Hematopoietic multipotent progenitor cell treated with erythropoietin and hydrocortisone succinate and interleukin-3 and kit ligand, for 4 days (in vitro differentiated cells): ENCODE measurements around the gene TSC2.
A peak's percentile ranks its signal among the peaks of the same experiment; 100 is the strongest.
"Not testable (repeated sequence)": the region's sequence is repeated elsewhere in the genome, so short reads cannot be mapped to it uniquely, and the experiment has no call there.

Source experiments
- DNase-seq: peaks from one replicate; pipeline ENCODE4 v3.0.0-alpha.2; 2015

Gene TSC2

GRCh38 chr16:2086812-2087747 is 39.3 kb downstream of the TSC2 start:
- no peak for DNase-seq

- no peak for DNase-seq
These were observed 40.2 kb downstream of the TSC2 start for GRCh38 chr16:2087748-2088631.

- DNase-seq = no peak
These were observed 41.1 kb downstream of the TSC2 start for GRCh38 chr16:2088759-2089358.

- DNase-seq = no peak
These were observed 42.1 kb downstream of the TSC2 start for GRCh38 chr16:2089706-2090480.

GRCh38 chr16:2090481-2090776 is 42.6 kb downstream of the TSC2 start:
- DNase-seq = no peak

- peak; percentile 25 for DNase-seq
These were observed 43.2 kb downstream of the TSC2 start for GRCh38 chr16:2090777-2091546.

- DNase-seq = no peak
These were observed 43.9 kb downstream of the TSC2 start for GRCh38 chr16:2091547-2092255.

- no peak for DNase-seq
These were observed 44.5 kb downstream of the TSC2 start for GRCh38 chr16:2092256-2092620.

- DNase-seq = no peak
These were observed 45.1 kb downstream of the TSC2 start for GRCh38 chr16:2092866-2093265.

- no peak for DNase-seq
These were observed 46.0 kb downstream of the TSC2 start for GRCh38 chr16:2093793-2094192.

GRCh38 chr16:2095315-2095853 is 47.6 kb downstream of the TSC2 start:
- DNase-seq = no peak

GRCh38 chr16:2095918-2096582 is 48.3 kb downstream of the TSC2 start:
- no peak for DNase-seq

GRCh38 chr16:2096853-2097595 is 49.2 kb downstream of the TSC2 start:
- no peak for DNase-seq

GRCh38 chr16:2097689-2098088 is 49.9 kb downstream of the TSC2 start:
- DNase-seq = not testable (repeated sequence)

GRCh38 chr16:2101581-2101980 is 53.8 kb downstream of the TSC2 start:
- not testable (repeated sequence) for DNase-seq

- DNase-seq = no peak
These were observed 54.7 kb downstream of the TSC2 start for GRCh38 chr16:2102471-2102870.

- DNase-seq = not testable (repeated sequence)
These were observed 56.7 kb downstream of the TSC2 start for GRCh38 chr16:2104464-2104863.

GRCh38 chr16:2105291-2105690 is 57.5 kb downstream of the TSC2 start:
- DNase-seq = not testable (repeated sequence)

GRCh38 chr16:2105769-2106168 is 58.0 kb downstream of the TSC2 start:
- DNase-seq = not testable (repeated sequence)

GRCh38 chr16:2106211-2106610 is 58.4 kb downstream of the TSC2 start:
- DNase-seq = not testable (repeated sequence)
